GM19240 (cell line): ENCODE results near the gene LRRC55.
"Not testable (repeated sequence)": the region's sequence is repeated elsewhere in the genome, so short reads cannot be mapped to it uniquely, and the experiment has no call there.

Experiments used
- DNase-seq: peaks from one replicate; pipeline ENCODE4 v3.0.0; 2011; ENCODE audit warnings: low spot score; ENCODE audit not compliant: insufficient read length

The LRRC55 gene

GRCh38 chr11:57161351-57161750 lies 20.4 kb upstream of the LRRC55 start:
- no peak for DNase-seq

GRCh38 chr11:57162179-57162898 lies 19.4 kb upstream of the LRRC55 start:
- DNase-seq, result no peak

GRCh38 chr11:57163160-57163868 lies 18.4 kb upstream of the LRRC55 start:
- no peak for DNase-seq

GRCh38 chr11:57164317-57164716 lies 17.4 kb upstream of the LRRC55 start:
- DNase-seq, result no peak

GRCh38 chr11:57167125-57167846 lies 14.5 kb upstream of the LRRC55 start:
- no peak for DNase-seq

GRCh38 chr11:57169732-57170313 lies 11.9 kb upstream of the LRRC55 start:
- DNase-seq, result not testable (repeated sequence)

- DNase-seq, result no peak
These were observed 9.7 kb upstream of the LRRC55 start for GRCh38 chr11:57172031-57172430.

GRCh38 chr11:57174656-57175055 lies 7.1 kb upstream of the LRRC55 start:
- DNase-seq, result no peak

GRCh38 chr11:57175478-57175877 lies 6.3 kb upstream of the LRRC55 start:
- DNase-seq, result no peak

- DNase-seq, result no peak
These were observed 3.4 kb upstream of the LRRC55 start for GRCh38 chr11:57178334-57178733.

GRCh38 chr11:57179681-57180080 lies 2.1 kb upstream of the LRRC55 start:
- DNase-seq, result no peak

- DNase-seq, result no peak
These were observed 1.6 kb upstream of the LRRC55 start for GRCh38 chr11:57180081-57180561.

- no peak for DNase-seq
These were observed 789 bp upstream of the LRRC55 start for GRCh38 chr11:57180964-57181363.

- DNase-seq, result no peak
These were observed 1.1 kb downstream of the LRRC55 start for GRCh38 chr11:57182896-57183295.

- DNase-seq, result no peak
These were observed 8.8 kb downstream of the LRRC55 start for GRCh38 chr11:57190548-57190947.

GRCh38 chr11:57191311-57192219 lies 9.8 kb downstream of the LRRC55 start:
- DNase-seq, result no peak

- no peak for DNase-seq
These were observed 10.6 kb downstream of the LRRC55 start for GRCh38 chr11:57192316-57192715.

- no peak for DNase-seq
These were observed 14.8 kb downstream of the LRRC55 start for GRCh38 chr11:57196596-57196995.

GRCh38 chr11:57197762-57198161 lies 16.0 kb downstream of the LRRC55 start:
- DNase-seq, result no peak

GRCh38 chr11:57199330-57199729 lies 17.6 kb downstream of the LRRC55 start:
- DNase-seq, result no peak

- no peak for DNase-seq
These were observed 19.2 kb downstream of the LRRC55 start for GRCh38 chr11:57200917-57201316.
